Gastroesophageal sphincter (tissue), 3 donors: ENCODE measurements around the gene TRIL.

Source experiments
- CTCF ChIP-seq, 4 experiments: fragments of 200-600 bp in 2 of 4; fragments of 450-650 bp in 2 of 4; sonication (generic) in 1 of 4; IDR thresholded peaks; one replicate each; pipeline ENCODE4 v1.5.1; 2017 to 2019; ENCODE audit warnings: antibody characterized with exemption in 4 of 4, mild to moderate bottlenecking in 2 of 4, moderate library complexity in 2 of 4
- EP300 ChIP-seq: sonication (generic); formaldehyde crosslinking; IDR thresholded peaks from one replicate; pipeline ENCODE4 v1.6.1; 2017; ENCODE audit warnings: antibody characterized with exemption, mild to moderate bottlenecking
- POLR2A ChIP-seq, 2 donors: fragments of 450-650 bp; IDR thresholded peaks; one replicate each; pipeline ENCODE4 v1.6.1; 2017; ENCODE audit warnings: antibody characterized with exemption in 2 of 2, mild to moderate bottlenecking in 2 of 2, moderate library complexity in 1 of 2

GRCh38 chr7:28999895-29000716, 42.0 kb upstream of the TRIL start:
- TF ChIP-seq CTCF (IDR thresholded peaks at IDR 0.05) (no peak), EP300 (no peak), POLR2A (IDR thresholded peaks at IDR 0.05) (no peak)
